GM21528 (cell line): Measurements from ENCODE around the gene DCST2.

Experiments used
- ATAC-seq: cut with Tn5 transposase; IDR thresholded peaks from one replicate; pipeline ENCODE4 v1.9.1; 2021; ENCODE audit warnings: mild to moderate bottlenecking, moderate library complexity; ENCODE audit not compliant: unreplicated experiment, low FRiP score

The DCST2 gene

DNA sequence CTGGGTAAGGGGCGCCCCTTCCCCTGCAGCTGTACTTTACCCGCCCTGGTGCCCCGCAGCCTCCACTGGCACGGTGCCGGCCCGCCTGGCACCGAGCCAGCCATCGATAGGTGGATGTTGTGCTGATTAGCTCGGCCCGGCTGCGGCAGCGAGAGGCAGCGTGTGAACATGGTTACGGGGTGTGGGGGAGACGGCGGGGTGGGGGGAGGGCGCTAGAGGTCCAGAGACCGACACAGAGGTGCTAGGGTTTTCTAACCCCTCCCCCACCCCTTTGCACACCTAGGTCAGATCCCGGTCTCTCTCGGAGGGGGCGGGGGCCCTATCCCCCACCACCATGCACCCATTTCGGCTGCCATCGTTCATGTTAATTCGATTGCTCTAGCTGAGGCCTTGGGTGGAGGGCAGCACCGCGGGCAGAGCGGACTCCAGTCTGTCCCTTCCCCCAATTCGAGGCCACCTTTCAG is 36.6 kb upstream of the DCST2 start:
- no peak for ATAC-seq

- ATAC-seq: no peak
Observed at GRCh38 chr1:155069551-155070157, 36.1 kb upstream of the DCST2 start.

DNA sequence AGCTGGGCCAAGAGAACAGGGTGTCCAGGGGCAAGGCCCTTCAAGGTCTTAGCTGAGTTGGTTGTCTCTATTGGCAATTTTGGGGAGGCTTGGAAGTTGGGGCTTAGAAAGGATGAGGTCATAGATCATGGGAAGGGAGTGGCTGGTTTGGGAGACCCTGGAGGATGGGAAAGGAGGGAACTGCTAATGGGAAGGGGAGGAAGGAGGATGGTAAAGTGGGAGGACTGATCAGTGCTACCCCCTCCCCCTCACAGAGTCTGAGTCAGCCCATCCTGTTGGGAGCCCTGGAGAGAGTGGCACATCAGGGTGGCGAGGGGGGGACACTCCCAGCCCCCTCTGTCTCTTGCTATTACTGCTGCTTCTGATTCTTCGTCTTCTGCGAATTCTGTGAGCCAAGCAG is 35.0 kb upstream of the DCST2 start:
- ATAC-seq: no peak

DNA sequence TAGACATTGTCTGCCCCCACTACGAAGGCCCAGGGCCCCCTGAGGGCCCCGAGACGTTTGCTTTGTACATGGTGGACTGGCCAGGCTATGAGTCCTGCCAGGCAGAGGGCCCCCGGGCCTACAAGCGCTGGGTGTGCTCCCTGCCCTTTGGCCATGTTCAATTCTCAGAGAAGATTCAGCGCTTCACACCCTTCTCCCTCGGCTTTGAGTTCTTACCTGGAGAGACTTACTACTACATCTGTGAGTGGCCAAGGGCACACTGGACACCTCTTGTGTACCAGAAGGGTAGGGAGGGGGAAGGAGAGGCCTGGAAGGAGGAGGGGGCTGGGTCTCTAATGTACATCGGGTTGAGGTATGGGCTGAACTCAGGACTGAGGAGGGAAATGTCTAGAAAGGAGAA is 33.2 kb upstream of the DCST2 start:
- no peak for ATAC-seq

GRCh38 chr1:155064832-155065429 is 31.4 kb upstream of the DCST2 start:
- ATAC-seq: no peak

DNA sequence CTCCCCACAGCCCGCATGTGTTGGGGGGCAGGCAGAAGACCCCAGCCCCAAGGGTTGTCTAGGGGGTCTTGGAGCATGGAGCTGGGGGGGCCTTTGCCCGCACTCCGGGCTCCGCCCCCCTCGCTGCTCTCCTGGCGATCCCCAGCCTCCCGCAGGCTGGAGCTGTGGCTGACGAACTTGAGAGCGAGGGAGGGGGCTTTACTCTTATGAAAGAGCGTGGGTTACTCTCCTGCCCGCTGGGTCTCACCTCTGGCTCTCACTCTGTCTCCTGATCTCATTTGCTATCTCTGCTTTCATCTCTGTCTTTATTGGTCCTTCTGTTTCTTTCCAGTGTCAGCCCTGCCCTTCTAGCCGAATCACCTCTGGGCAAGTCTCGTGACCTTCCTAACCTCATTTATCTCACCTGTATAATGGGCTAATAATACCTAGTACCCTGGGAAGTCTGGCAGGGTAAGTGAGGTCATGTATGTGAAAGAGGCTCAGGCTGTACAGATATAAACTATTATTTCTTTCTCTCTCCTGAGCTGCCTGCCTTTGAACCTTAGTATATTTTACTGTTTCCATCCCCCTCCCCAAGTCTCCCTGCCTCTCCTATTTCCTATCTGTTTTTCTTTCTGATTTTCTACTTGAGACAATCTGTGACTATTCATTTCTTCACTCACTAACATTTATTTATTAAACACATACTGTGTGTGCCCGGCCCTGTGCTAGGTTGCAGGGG is 30.7 kb upstream of the DCST2 start:
- peak; percentile 14 for ATAC-seq

- peak; percentile 55 for ATAC-seq
Observed at GRCh38 chr1:155063550-155064110, 30.0 kb upstream of the DCST2 start, which contains the start of gene EFNA4. Gene EFNA4, plus strand, starts transcription at chr1:155063740. Its CDS starts 84 bp downstream, at chr1:155063824.

- no peak for ATAC-seq
Observed at GRCh38 chr1:155062702-155063411, 29.3 kb upstream of the DCST2 start.

GRCh38 chr1:155062151-155062686 is 28.6 kb upstream of the DCST2 start:
- no peak for ATAC-seq

- ATAC-seq: no peak
Observed at GRCh38 chr1:155061381-155062150, 28.0 kb upstream of the DCST2 start.

DNA sequence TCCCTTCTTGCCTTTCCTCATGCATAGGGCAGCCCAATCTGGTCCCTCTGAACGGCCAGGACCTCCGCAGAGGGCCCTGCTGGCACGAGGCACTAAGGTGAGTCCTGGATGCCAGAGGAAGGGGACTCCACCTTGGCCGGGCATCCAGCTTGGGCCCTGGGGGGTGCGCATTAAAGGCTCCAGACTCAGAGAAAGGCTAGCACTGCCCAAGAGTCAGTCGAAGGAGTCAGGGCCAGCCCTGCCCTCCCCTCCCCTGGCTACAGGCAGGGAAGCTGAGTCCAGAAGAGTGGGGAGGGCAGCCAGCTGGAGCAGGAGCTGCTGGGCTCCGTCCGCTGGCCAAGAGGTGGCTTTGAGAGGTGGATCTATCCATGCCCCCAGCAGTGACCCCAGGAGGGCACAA is 27.2 kb upstream of the DCST2 start:
- no peak for ATAC-seq

DNA sequence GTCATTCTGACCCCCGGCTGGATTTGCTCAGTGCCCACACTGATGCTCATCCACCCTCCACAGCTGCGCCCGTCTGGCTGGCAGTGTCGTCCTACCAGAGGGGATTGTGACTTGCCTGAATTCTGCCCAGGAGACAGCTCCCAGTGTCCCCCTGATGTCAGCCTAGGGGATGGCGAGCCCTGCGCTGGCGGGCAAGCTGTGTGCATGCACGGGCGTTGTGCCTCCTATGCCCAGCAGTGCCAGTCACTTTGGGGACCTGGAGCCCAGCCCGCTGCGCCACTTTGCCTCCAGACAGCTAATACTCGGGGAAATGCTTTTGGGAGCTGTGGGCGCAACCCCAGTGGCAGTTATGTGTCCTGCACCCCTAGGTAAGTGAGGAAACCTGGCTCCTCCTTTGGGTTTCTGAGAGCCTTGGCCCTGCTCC is 24.2 kb upstream of the DCST2 start:
- ATAC-seq: no peak

DNA sequence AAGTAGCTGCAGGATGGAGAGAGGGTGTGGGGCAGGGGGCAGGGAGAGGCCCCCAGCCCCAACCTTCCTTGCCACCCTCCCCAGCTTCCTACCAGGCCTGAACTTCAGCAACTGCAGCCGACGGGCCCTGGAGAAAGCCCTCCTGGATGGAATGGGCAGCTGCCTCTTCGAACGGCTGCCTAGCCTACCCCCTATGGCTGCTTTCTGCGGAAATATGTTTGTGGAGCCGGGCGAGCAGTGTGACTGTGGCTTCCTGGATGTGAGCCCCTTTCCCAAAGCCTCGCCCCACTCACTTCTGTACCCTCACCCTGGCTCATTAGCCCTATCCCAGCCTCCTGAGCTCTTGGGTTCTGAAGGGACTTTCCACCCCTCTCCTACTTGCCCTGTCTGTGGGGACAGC is 23.5 kb upstream of the DCST2 start:
- ATAC-seq: no peak

GRCh38 chr1:155053531-155054105 is 20.0 kb upstream of the DCST2 start:
- ATAC-seq: no peak

DNA sequence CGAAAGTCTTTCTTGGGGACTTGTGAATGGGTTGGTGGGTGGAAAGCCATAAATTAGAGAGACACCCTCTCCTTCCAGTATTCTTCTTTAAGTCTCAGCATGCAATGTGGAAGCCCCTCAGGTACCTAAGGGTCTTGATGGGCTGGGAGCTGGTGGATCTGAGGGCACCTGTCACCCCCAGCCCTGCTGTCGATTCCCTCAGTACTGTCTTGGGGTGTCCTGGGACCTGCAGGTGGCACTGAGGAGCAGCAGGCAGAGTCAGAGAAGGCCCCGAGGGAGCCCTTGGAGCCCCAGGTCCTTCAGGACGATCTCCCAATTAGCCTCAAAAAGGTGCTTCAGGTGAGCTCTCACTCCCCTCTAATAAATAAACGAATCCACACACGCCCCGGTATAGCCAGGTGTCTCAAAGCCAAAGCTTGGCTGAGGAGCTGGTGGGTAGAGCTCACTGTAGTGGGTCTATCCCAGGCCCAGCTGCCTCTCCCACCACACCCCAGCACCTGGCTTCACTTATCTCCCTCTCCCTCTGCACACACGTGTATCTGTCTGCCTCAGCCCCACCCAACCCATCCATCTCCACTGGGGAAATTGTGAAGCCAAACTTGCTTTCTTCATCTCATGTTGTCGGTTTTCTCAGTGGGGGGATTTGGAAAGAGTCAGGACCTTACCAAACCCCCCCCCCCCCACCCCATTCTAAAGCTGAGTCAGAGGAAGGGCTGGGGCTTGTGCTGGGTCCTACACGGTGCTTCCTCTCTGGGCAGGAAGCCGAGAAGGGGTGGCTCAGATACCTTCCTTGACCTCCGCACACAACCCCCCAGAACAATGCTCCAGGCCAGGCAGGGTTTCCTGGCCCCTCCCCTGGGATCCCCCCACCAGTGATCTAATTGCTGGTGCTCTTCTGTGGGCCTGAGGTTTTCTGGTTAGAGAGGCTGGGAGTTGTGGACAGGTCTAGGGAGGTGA is 19.1 kb upstream of the DCST2 start:
- no peak for ATAC-seq

DNA sequence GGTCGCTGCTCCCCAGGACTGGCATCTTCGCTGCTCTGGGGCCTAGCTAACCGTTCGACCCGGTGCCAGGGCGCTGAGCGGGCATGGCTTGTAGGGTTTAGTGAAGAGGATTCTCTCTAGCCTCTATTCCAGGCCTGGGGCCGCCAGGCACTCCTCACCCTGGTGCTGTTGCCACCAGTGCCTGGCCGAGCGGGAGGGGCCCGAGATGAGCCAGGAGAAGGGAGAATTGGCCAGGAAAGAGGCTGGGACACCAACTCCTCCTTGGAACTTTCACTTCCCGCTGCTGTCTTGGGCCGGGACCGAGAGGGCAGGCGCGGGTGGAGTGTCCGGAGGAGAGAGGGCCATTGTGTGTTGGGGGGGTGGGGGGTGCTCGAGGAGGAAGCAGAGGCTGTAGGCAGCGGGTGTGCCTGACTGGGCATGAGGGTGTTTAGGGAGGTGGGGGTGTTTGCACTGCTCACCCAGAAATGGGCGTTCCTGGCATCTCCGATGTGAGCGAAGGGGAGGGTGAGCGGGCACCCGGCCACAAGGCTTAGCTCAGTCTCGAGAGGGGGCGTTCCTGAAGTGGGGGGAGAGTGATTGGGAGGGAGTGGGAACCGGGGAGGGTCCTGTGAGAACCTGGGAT is 18.3 kb upstream of the DCST2 start:
- ATAC-seq: peak; percentile 6

GRCh38 chr1:155051342-155051776 is 17.8 kb upstream of the DCST2 start:
- ATAC-seq: peak; percentile 30
